ENCODE measurements around the gene CHRNA9. TPM values are rescaled to one million over a fixed set of nuclear protein-coding genes. Genes with fewer than 3 reads are reported as not detected.

Gene CHRNA9
- total and polyA plus RNA-seq, 2 of the 4 experiments (the other 2 are of a cell fraction): not detected

- no TSS peak for BruUV-seq (replicated peaks)
- intact Hi-C loops (cut with micrococcal nuclease): no loop called here
- Histone ChIP-seq H3K36me3 (ENCODE audit: control insufficient read depth, insufficient read depth, low read length) (no peaks in the 10 kb centered on the region), H2BK20ac (ENCODE audit: low read depth, low read length) (no peak overlapping the region), H3K4ac (ENCODE audit: low read depth, low read length) (no peak overlapping the region), H2BK5ac (ENCODE audit: low read depth, low read length, poor library complexity, severe bottlenecking) (no peak overlapping the region), H2AK9ac (replicated peaks; ENCODE audit: low read depth, low read length, poor library complexity) (no peak overlapping the region), H2BK15ac (ENCODE audit: low read depth, low read length) (no peak overlapping the region), H3K4me2 (ENCODE audit: low read depth, low read length) (no peak overlapping the region), H3K79me1 (ENCODE audit: low read depth in 1 of 2, low read length in 2 of 2) (no peaks in the 10 kb centered on the region), H3K9ac (ENCODE audit: low read depth, low read length) (no peak overlapping the region), H3K56ac (ENCODE audit: extremely low read depth, insufficient read depth, low read length) (no peak overlapping the region), H3K14ac (replicated peaks; ENCODE audit: low read depth, low read length) (no peak overlapping the region), H4K8ac (ENCODE audit: low read depth in 2 of 2, low read length in 2 of 2) (no peak overlapping the region), H3K23ac (ENCODE audit: low read depth, low read length) (no peak overlapping the region), H4K5ac (ENCODE audit: low read depth, low read length) (no peak overlapping the region), H4K91ac (ENCODE audit: insufficient read depth, low read depth, low read length) (no peak overlapping the region), H3K18ac (ENCODE audit: low read depth, low read length) (no peak overlapping the region), H3K27ac (ENCODE audit: insufficient read depth, low read length) (no peak overlapping the region), H3K9me3 (ENCODE audit: control insufficient read depth, insufficient read depth, low read length) (no peaks in the 10 kb centered on the region), H3K9me1 (ENCODE audit: insufficient read depth, low read length) (no peaks in the 10 kb centered on the region), H4K20me1 (ENCODE audit: insufficient read depth, low read length) (no peaks in the 10 kb centered on the region), H2AK5ac (ENCODE audit: low read depth, low read length) (no peak overlapping the region), H3K4me1 (ENCODE audit: control insufficient read depth, insufficient read depth, low read length) (no peaks in the 10 kb centered on the region), H2BK120ac (ENCODE audit: low read depth, low read length) (no peak overlapping the region), H3K27me3 (ENCODE audit: control insufficient read depth, insufficient read depth, low read length) (peaks cover 8% of the 10 kb centered on the region), H3K4me3 (ENCODE audit: insufficient read depth, low read depth, low read length) (no peak overlapping the region), H2AFZ (replicated peaks; ENCODE audit: low read length, poor library complexity) (no peak overlapping the region)
- CTCF ChIA-PET: no interaction called here
- in situ Hi-C loops (cut with MboI; ENCODE audit: low sequenced_read_pairs): no loop called here
- TF ChIP-seq USF2 (IDR thresholded peaks at IDR 0.05; ENCODE audit: low read depth, low read length) (no peak), MAZ (IDR thresholded peaks at IDR 0.05; ENCODE audit: borderline replicate concordance, low read depth, low read length) (no peak), RAD21 (IDR thresholded peaks at IDR 0.05; ENCODE audit: low read length) (no peak), POLR2A (IDR thresholded peaks at IDR 0.05; ENCODE audit: low read depth, low read length) (no peak), RCOR1 (IDR thresholded peaks at IDR 0.05; ENCODE audit: insufficient replicate concordance, low read length) (no peak), MXI1 (IDR thresholded peaks at IDR 0.05; ENCODE audit: borderline replicate concordance, low read depth, low read length) (no peak), SMC3 (IDR thresholded peaks at IDR 0.05; ENCODE audit: low read depth, low read length) (no peak), RFX5 (IDR thresholded peaks at IDR 0.05; ENCODE audit: low read depth, low read length) (no peak), CHD1 (IDR thresholded peaks at IDR 0.05; ENCODE audit: low read depth, low read length) (no peak), FOS (IDR thresholded peaks at IDR 0.05; ENCODE audit: low read depth, low read length) (no peak), BHLHE40 (IDR thresholded peaks at IDR 0.05; ENCODE audit: low read depth, low read length) (no peak), ELK1 (IDR thresholded peaks at IDR 0.05; ENCODE audit: borderline replicate concordance, low read depth, low read length) (no peak), CTCF (conservative IDR thresholded peaks at IDR 0.05; ENCODE audit: low read depth, low read length) (no peak), MAFK (IDR thresholded peaks at IDR 0.05; ENCODE audit: low read depth, low read length) (no peak), NFE2L2 (IDR thresholded peaks at IDR 0.05; ENCODE audit: low read depth, low read length) (no peak), CEBPB (IDR thresholded peaks at IDR 0.05; ENCODE audit: low read depth, low read length) (no peak)
- ATAC-seq (ENCODE audit: low read depth): no peak
- no peak for DNase-seq
- no CpG with 5 or more reads among the region's 2 CpGs for WGBS, 2 experiments (ENCODE audit: extremely low coverage in 2 of 2, insufficient read length in 1 of 2)
- POLR2A ChIA-PET (ENCODE audit: unreplicated experiment): no interaction called here
- dilution Hi-C loops (cut with HindIII; ENCODE audit: low sequenced_read_pairs, unreplicated experiment): no loop called here
Measured at GRCh38 chr4:40348000-40348399, 12.9 kb downstream of the CHRNA9 start.

Data from IMR-90 (cell line).